GM12878 (cell line): ENCODE data around the gene SEPTIN7. TPM values are rescaled to one million over a fixed set of nuclear protein-coding genes. Genes with fewer than 3 reads are reported as not detected.

Source experiments
- ATAC-seq: fragments of 200-7000 bp; cut with Tn5 transposase; 3 replicates; pipeline ENCODE4 v1.9.1; 2020; ENCODE audit warnings: mild to moderate bottlenecking, moderate library complexity
- BruUV-seq: library from RNA; stranded (reverse); fragments of 400-500 nt; replicated peaks from 2 replicates; lab custom pipeline; 2021; lab: Mats Ljungman, UMichigan
- CTCF ChIA-PET: fragments of 300-600 bp; sonication (Branson Sonifier 250); formaldehyde crosslinking; extraction: SDS; loops from one replicate; lab custom pipeline; 2021; ENCODE audit warnings: inconsistent platforms; lab: Yijun Ruan, JAX
- POLR2A ChIA-PET: fragments of 350-600 bp; formaldehyde crosslinking; extraction: SDS; loops from one replicate; lab custom pipeline; 2021; ENCODE audit warnings: inconsistent platforms; lab: Charles Lee
- RAD21 ChIA-PET: fragments of 300-600 bp; sonication (Branson Sonifier 250); formaldehyde crosslinking; loops from one replicate; lab custom pipeline; 2023; ENCODE audit warnings: antibody characterized with exemption; ENCODE audit not compliant: unreplicated experiment; lab: Charles Lee
- SMC1A ChIA-PET: fragments of 300-600 bp; sonication (Branson Sonifier 250); formaldehyde crosslinking; loops from one replicate; lab custom pipeline; 2023; ENCODE audit not compliant: unreplicated experiment, uncharacterized antibody; lab: Charles Lee
- DNase-seq: peaks from one replicate; pipeline ENCODE4 v3.0.0-alpha.2; 2011; ENCODE audit warnings: low read depth, low spot score
- FAIRE-seq: peaks from 3 replicates; lab custom pipeline; 2011; peaks lifted over from hg19 to GRCh38; lab: Jason Lieb, UNC
- H2AFZ ChIP-seq: 2 replicates; pipeline ENCODE4 v1.6.0; 2011; ENCODE audit warnings: low read depth, low read length, control low read depth; ENCODE audit not compliant: control insufficient read depth
- H3K27ac ChIP-seq: 2 replicates; pipeline ENCODE4 v1.5.1; 2011; ENCODE audit warnings: control low read depth; ENCODE audit not compliant: control insufficient read depth, insufficient read depth
- H3K27me3 ChIP-seq, 2 experiments: replicated peaks in 1 of 2; 2 replicates each; pipeline versions ENCODE4 v1.6.0 to v1.6.1; 2011; ENCODE audit warnings: low read length in 1 of 2; ENCODE audit not compliant: control insufficient read depth in 2 of 2, insufficient read depth in 2 of 2
- H3K36me3 ChIP-seq, 2 experiments: 2 replicates each; pipeline ENCODE4 v1.5.1; 2011; ENCODE audit warnings: low read length in 1 of 2; ENCODE audit not compliant: control insufficient read depth in 2 of 2, insufficient read depth in 2 of 2
- H3K4me1 ChIP-seq: 2 replicates; pipeline ENCODE4 v1.6.1; 2011; ENCODE audit warnings: mild to moderate bottlenecking, low read length, moderate library complexity, mixed read lengths; ENCODE audit not compliant: control insufficient read depth, insufficient read depth
- H3K4me2 ChIP-seq: 2 replicates; pipeline ENCODE4 v1.6.0; 2011; ENCODE audit warnings: control low read depth; ENCODE audit not compliant: control insufficient read depth, insufficient read depth
- H3K4me3 ChIP-seq: fragments of 200-600 bp; sonication (generic); 2 replicates; pipeline ENCODE4 v1.5.1; 2016
- H3K79me2 ChIP-seq: 2 replicates; pipeline ENCODE4 v1.6.0; 2011; ENCODE audit warnings: low read length; ENCODE audit not compliant: control insufficient read depth, insufficient read depth
- H3K9ac ChIP-seq: 2 replicates; pipeline ENCODE4 v1.8.0; 2011; ENCODE audit warnings: low read length, control low read depth, mixed read lengths; ENCODE audit not compliant: control insufficient read depth, insufficient read depth
- H3K9me3 ChIP-seq: replicated peaks from 3 replicates; pipeline ENCODE4 v1.5.1; 2011; ENCODE audit warnings: mild to moderate bottlenecking, low read length; ENCODE audit not compliant: control insufficient read depth, insufficient read depth
- H4K20me1 ChIP-seq: 2 replicates; pipeline ENCODE4 v1.6.0; 2011; ENCODE audit not compliant: control insufficient read depth, insufficient read depth
- ATF3 ChIP-seq: IDR thresholded peaks from 2 replicates; pipeline ENCODE4 v1.6.1; 2011; ENCODE audit warnings: low read depth, mild to moderate bottlenecking, low read length, moderate library complexity, borderline replicate concordance; ENCODE audit errors: extremely low read depth
- CBFB ChIP-seq: IDR thresholded peaks from 2 replicates; pipeline ENCODE4 v1.6.1; 2016; ENCODE audit warnings: antibody characterized with exemption, low read depth
- PML ChIP-seq: IDR thresholded peaks from 2 replicates; pipeline ENCODE4 v1.6.1; 2012; ENCODE audit warnings: low read length, inconsistent platforms
- RAD21 ChIP-seq: IDR thresholded peaks from 2 replicates; pipeline ENCODE4 v1.6.1; 2011; ENCODE audit warnings: mild to moderate bottlenecking, low read depth, low read length, moderate library complexity; ENCODE audit not compliant: insufficient read depth
- SKIL ChIP-seq: fragments of 450-650 bp; IDR thresholded peaks from 2 replicates; pipeline ENCODE4 v1.6.1; 2017; ENCODE audit warnings: mild to moderate bottlenecking, low read depth, inconsistent platforms; ENCODE audit not compliant: poor library complexity, severe bottlenecking
- WGBS: methylation state at CpG from one replicate; pipeline ENCODE4 v1.1.6; 2016; ENCODE audit warnings: low lambda C conversion rate; ENCODE audit not compliant: insufficient replicate concordance, insufficient coverage; ENCODE audit errors: missing lambda C conversion rate; 5-methylcytosine and 5-hydroxymethylcytosine counted together
- in situ Hi-C: fragments of 300-500 bp; cut with MboI; formaldehyde crosslinking; loops from 9 replicates; pipeline ENCODE4 v1.14.3; 2018; ENCODE audit warnings: mixed read lengths
- intact Hi-C: fragments of 100-400 bp; cut with micrococcal nuclease; formaldehyde crosslinking; loops from one replicate; pipeline ENCODE4 v1.14.2; 2022; ENCODE audit not compliant: unreplicated experiment
- polyA plus RNA-seq, 11 experiments: library from polyadenylated mRNA; depleted of rRNA in 4 of 11; unstranded in 6 of 11; stranded (reverse) in 5 of 11; fragments of >200 nt; fragmentation: Nextera tagmentation in 4 of 11; fragmentation: Illumina TruSeq in 1 of 11; extraction: Ambion mirVana in 4 of 11; extraction: Trizol in 1 of 11; gene quantifications; 1 replicate in 1 of 11; 2 replicates in 10 of 11; pipeline versions ENCODE4 v1.2.1 to v1.2.3, GENCODE V29; 2011 to 2016; ENCODE audit warnings: inconsistent platforms in 2 of 11, missing spikeins in 2 of 11, low read depth in 1 of 11
- total RNA-seq, 4 experiments: library from RNA; depleted of rRNA in 3 of 4; stranded (reverse); fragments of >200 nt in 3 of 4; fragmentation: Illumina TruSeq in 1 of 4; extraction: Trizol in 1 of 4; gene quantifications; 2 replicates each; pipeline versions ENCODE4 v1.2.1 to v1.2.3, GENCODE V29; 2013 to 2021

SEPTIN7 gene
- total and polyA plus RNA-seq, 10 of the 15 experiments (the other 5 are each of a cell fraction or from before 2014, with no cell fraction given) = 176 to 787 (median 437) TPM

- intact Hi-C loops = no loop called here
- H3K27me3 ChIP-seq = no peaks in the 10 kb centered on the region
- FAIRE-seq = no peak
- H3K79me2 ChIP-seq = no peaks in the 10 kb centered on the region
- no peaks in the 10 kb centered on the region for H3K4me1 ChIP-seq
- in situ Hi-C loops = no loop called here
- DNase-seq = no peak
- no peak overlapping the region for H3K4me2 ChIP-seq
- H3K36me3 ChIP-seq = no peaks in the 10 kb centered on the region
- RAD21 ChIA-PET = no interaction called here
- CTCF ChIA-PET = interaction anchor here (0.7 kb wide), 1 partner anchor 49 kb away, joined by 3 read pairs; no protein-coding TSS in a partner anchor
- ATAC-seq = peak; percentile 48; the same call in 2 of the 3 replicates
- no peak overlapping the region for H3K4me3 ChIP-seq
- H4K20me1 ChIP-seq = no peaks in the 10 kb centered on the region
- no TSS peak for BruUV-seq
- H3K9ac ChIP-seq = no peak overlapping the region
- POLR2A ChIA-PET = no interaction called here
- SMC1A ChIA-PET = no interaction called here
- TF ChIP-seq CBFB (no peak), SKIL (no peak), ATF3 (no peak), PML (no peak), RAD21 (peak; percentile 13; the same call in 1 of the 2 replicates)
- H3K9me3 ChIP-seq = no peaks in the 10 kb centered on the region
- no peak overlapping the region for H3K27ac ChIP-seq
- no peak overlapping the region for H2AFZ ChIP-seq
- 48% methylated on average over 2 of the region's 2 CpGs for WGBS
Measured at GRCh38 chr7:35758421-35758820, 42.4 kb upstream of the SEPTIN7 start.
